ENCODE data around the gene CAPN11. TPM values are rescaled to one million over a fixed set of nuclear protein-coding genes. Genes with fewer than 3 reads are reported as not detected.

The CAPN11 gene
- total RNA-seq, 2 donors from 2014 or later: 2.0 TPM; not detected in 1

- Histone ChIP-seq H3K27ac (peak overlapping the region; percentile 27), H3K27me3 (no peaks in the 10 kb centered on the region), H3K36me3 (no peaks in the 10 kb centered on the region), H3K9me3 (no peaks in the 10 kb centered on the region), H3K9ac (ENCODE audit: low read depth in 2 of 2, low read length in 2 of 2) (peak overlapping the region; percentile 55 to 64), H3K4me1 (peaks cover 7% of the 10 kb centered on the region), H3K4me3 (peak overlapping the region; percentile 67)
- intact Hi-C loops (cut with DNase I): no loop called here
- TF ChIP-seq CTCF (IDR thresholded peaks at IDR 0.05): no peak
- DNase-seq: no peak
Observed at GRCh38 chr6:44222486-44223318, 64.1 kb downstream of the CAPN11 start.

- intact Hi-C loops (cut with DNase I): no loop called here
- peaks cover 7% of the 10 kb centered on the region for H3K4me1 ChIP-seq
- peak within 1 kb of the TSS; percentile 62 to 64 for H3K9ac ChIP-seq (ENCODE audit: low read depth in 2 of 2, low read length in 2 of 2)
- DNase-seq: peak; percentile 87
- no peaks in the 10 kb centered on the region for H3K36me3 ChIP-seq
- H3K27me3 ChIP-seq: no peaks in the 10 kb centered on the region
- no peak for TF ChIP-seq CTCF (IDR thresholded peaks at IDR 0.05)
- H3K27ac ChIP-seq: peak within 1 kb of the TSS; percentile 27
- H3K4me3 ChIP-seq: peak within 1 kb of the TSS; percentile 67
- no peaks in the 10 kb centered on the region for H3K9me3 ChIP-seq
Observed at GRCh38 chr6:44223319-44224028, 64.9 kb downstream of the CAPN11 start, which contains the start of gene SLC29A1. Gene SLC29A1, plus strand, starts transcription at chr6:44223595. Its CDS starts 3,719 bp downstream, at chr6:44227314.

- intact Hi-C loops (cut with DNase I): no loop called here
- Histone ChIP-seq H3K4me1 (peaks cover 7% of the 10 kb centered on the region), H3K27me3 (no peaks in the 10 kb centered on the region), H3K9me3 (no peaks in the 10 kb centered on the region), H3K36me3 (no peaks in the 10 kb centered on the region), H3K9ac (ENCODE audit: low read depth in 2 of 2, low read length in 2 of 2) (peak overlapping the region; percentile 61 to 62), H3K4me3 (peak overlapping the region; percentile 67), H3K27ac (no peak overlapping the region)
- TF ChIP-seq CTCF (IDR thresholded peaks at IDR 0.05): no peak
- DNase-seq: no peak
Observed at GRCh38 chr6:44224029-44224964, 65.7 kb downstream of the CAPN11 start.

GRCh38 chr6:44224965-44225305 lies 66.3 kb downstream of the CAPN11 start:
- H3K4me3 ChIP-seq: no peak overlapping the region
- no peak overlapping the region for H3K27ac ChIP-seq
- H3K9ac ChIP-seq (ENCODE audit: low read depth in 2 of 2, low read length in 2 of 2): peak overlapping the region in 1 of 2 donors; percentile 62

More at GRCh38 chr6:44224965-44225305, 66.3 kb downstream of the CAPN11 start:
- Histone ChIP-seq H3K27me3 (no peaks in the 10 kb centered on the region), H3K4me1 (peaks cover 7% of the 10 kb centered on the region), H3K9me3 (no peaks in the 10 kb centered on the region), H3K36me3 (no peaks in the 10 kb centered on the region)
- DNase-seq: no peak
- intact Hi-C loops (cut with DNase I): no loop called here
- TF ChIP-seq CTCF (IDR thresholded peaks at IDR 0.05): no peak
